NCI-H2081 (cell line): Measurements from ENCODE around the gene FAM124A.

Source experiments
- DNase-seq, 2 experiments: peaks; one replicate each; lab custom pipeline; 2025; lab: John Stamatoyannopoulos, UW

FAM124A gene

DNA sequence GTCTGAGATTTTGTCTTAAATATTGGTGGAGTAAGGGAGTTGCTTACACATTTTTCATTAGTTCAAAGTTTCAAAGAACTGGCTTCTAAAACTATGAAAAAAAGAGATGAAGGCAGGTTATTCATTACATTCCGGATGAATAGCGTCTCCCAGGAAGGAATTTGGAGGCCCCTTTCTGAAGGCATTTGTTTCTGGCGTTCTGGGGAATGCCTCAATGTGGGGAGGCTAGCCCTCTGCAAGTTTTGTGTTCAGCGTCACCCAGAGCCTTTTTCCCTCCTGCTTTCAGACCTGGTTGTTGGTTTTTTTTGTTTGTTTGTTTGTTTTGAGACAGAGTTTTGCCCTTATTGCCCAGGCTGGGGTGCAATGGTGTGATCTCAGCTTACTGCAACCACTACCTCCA, 21.0 kb downstream of the FAM124A start:
- DNase-seq, result no peak

DNA sequence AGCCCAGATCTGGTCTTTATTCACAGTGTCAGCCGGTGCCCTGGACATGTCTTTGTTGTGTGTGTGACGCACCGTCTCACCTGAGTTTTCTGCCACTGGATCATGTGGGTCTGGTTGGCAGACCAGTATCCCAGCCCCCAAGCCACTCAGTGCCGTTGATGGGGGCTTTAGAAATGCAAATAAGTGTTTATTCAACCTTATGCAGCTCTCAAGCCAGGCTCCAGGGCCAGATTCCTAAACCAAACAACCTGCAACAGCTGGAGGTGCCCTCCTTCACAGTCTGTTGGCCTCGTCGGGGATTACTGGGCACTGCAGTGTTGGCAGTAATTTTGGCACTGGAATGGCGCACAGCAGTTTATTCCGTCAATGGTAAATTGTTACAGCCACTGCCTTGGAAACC, 21.6 kb downstream of the FAM124A start:
- DNase-seq, result no peak

DNA sequence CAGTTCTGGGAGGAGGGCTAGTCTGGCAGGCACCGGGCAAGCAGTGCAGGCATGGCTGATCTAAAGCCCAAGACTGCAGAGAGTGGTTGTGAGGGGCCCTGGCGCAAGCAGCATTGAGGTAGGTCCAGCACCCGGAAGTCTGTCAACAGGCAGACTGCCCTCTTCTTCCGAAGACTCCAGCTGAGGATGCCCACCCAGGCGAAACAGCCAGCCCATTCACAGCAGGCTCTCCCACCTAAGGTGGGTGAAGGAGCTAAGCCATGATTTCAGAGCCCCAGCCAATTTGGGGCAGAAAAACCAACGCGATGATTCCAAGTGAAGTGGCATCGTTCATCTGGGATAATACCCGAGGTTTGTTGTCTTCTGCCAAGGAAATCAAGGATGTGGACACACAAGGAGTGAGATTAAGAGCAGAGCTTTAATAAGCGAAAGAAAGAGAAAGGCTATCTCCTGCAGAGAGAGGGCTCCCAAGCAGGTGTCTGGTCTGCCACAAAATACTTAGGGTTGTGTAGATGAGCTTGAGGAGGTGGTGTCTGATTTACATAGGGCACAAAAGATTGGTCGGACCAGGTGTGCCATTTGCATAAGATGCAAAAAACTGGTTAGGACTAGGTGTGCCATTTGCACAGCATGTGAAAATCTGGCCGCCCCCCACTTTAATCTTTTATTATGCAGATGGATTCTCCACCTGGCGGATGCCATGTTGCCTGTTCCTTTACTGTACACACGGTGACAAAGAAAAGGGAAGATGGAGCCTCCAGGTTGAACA, 22.6 kb downstream of the FAM124A start:
- no peak for DNase-seq

DNA sequence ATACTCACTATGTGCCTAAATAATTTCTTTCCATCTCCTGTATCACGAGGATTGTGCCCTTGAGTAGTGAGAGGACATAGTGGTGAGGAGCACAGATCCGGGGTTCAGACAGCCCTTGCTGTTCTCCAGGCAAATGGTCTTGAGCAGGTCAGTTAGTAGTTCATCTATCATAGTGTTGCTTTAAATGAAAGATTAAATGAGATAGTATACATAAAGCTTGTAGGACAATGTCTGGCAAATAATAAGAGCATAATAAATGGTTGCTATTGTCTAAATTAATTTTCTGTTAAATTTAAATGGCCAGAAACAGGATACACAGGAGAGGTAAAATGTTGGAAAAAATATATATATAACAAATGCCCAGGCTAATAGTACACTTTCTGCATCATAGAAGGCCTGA, 23.4 kb downstream of the FAM124A start:
- DNase-seq, result no peak

- no peak for DNase-seq
These were observed 23.8 kb downstream of the FAM124A start for GRCh38 chr13:51246025-51246417.

DNA sequence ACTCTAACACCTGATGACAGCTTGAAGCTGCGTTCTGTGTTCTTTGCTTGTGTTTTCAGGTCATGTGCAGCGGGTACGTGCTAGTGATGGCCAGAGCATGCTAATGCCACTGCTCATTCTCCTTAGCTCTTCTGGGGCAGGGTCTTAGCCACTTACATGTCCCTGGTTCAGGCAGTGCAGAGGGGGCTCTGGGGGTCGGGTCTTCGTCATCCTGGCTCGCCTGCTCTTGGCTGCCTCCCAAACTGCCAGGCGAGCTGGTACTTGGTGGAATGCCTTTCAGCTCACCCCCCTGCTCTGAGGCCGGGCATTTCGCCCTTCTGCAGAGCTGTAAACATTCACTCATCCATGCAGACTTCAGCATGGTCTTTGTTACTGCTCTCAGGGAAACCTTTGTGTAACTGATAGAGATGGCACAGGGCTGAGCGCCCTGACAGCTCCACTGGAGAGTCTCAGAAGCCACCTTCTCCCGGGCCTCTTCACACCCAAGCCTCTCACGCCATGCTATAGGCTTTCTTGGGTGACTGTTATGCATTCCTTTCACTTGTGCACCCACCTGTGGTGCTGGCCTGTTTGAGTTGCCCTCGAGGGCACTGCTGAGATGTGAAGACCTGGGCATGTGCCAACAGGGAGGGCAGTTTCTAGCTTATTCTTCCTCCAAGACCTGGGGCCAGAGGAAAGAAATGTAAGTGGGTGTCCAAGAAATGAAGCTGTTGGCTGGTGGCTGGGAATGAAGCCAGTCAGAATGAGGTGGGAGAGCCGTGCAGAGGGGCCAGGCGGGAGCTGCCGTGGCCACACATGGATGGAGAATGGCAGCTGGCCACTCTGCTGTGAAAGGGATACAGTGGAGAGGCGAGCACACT, 24.4 kb downstream of the FAM124A start:
- no peak for DNase-seq

DNA sequence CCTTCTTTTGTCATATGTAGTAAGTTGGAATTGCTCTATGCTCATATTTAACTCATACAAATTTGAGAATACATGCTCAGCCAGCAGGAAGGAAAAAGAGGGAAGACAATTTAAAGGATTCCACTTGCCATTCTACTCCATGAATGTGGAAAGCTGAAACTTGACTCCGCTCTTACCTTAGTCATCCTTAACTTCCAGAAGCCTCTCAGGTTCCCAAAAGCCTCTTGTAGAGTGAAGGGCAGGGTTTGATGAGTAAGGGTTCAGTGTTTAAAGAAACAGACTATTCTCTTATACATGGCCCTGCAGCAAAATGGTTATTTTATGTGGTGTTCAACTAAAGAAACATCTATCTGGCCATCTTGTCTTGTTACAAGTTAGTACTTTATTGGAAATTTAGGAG, 27.1 kb downstream of the FAM124A start:
- DNase-seq, result no peak

- DNase-seq, result no peak
These were observed 27.9 kb downstream of the FAM124A start for GRCh38 chr13:51249770-51250741.

DNA sequence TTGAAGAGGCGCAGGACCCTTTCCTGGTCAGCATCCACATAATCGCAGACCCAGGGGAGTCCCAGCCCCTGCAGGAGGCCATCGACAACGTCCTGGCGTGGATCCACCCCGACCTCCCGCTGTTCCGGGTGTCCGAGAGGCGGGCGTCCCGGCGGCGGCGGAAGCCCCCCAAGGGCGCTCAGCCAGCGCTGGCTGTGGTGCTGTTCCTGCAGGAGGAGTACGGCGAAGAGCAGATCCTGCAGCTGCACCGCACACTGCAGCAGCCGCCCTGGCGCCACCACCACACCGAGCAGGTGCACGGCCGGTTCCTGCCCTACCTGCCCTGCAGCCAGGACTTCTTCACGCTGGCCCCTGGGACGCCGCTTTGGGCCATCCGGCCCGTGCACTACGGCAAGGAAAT, 29.3 kb downstream of the FAM124A start:
- no peak for DNase-seq

- DNase-seq, result no peak
These were observed 30.8 kb downstream of the FAM124A start for GRCh38 chr13:51252954-51253532.

- no peak for DNase-seq
These were observed 33.4 kb downstream of the FAM124A start for GRCh38 chr13:51255556-51255955.

DNA sequence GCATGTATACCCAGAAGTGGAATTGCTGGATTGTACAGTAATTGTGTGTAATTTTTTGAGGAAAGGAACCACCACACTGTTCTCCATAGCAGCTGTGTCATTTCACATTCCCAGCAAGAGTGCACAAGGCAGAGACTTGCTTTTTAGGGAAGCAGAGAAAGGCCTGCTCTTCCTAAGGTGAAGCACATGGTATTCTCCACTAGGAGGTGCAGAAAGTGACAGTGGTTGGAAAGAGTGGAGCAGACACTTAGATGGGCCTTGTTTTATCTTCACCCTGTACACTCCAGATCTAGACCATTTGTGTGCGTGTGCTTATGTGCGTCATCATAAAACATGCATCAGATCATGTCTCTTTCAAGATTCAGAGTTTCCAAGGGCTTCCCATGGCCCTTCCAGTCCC, 35.0 kb downstream of the FAM124A start:
- DNase-seq, result no peak

DNA sequence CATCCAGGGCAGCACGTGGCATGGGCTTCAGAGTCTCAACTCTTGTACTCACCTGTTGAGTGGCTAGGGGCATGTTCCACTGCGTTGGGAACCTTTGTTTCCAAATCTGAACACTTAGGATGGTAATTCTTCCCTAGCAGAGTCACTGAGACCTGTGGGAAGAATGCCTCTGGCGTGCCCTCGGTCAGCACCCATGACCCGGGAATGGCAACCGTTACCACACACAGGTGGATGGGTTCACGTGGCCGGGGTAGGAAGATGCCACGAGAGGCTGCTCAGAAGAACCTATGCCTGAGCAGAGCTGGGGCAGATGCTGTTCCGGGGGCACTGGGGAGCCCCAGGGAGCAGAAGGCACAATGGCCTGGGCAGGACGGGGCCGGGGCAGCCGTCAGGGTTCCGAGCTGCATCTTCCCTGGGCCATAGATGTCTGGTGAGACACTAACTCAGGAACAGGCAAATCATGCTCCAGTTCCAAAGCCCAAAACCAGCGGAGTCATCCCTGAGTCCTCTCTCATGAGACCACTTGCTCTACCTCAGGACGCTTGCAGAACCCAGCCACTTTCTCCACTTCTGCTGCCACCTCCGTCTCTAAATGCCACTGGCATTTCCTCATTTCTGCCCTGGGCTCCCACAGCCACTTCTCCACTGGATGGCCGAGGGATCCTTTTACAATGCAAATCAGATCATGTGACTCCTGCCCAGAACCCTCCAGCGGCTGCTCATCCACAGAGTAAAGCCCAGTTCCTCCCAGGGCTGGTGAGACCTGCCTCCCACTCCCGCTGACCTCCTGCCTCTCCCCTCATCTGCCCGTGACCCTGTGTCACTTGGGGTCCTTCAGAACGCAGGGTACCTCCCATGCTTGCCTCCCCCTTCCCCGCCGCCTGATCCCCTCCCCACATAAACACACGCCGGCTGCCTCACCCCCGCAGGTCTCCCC, 36.7 kb downstream of the FAM124A start:
- DNase-seq, result no peak

GRCh38 chr13:51260154-51260553, 38.0 kb downstream of the FAM124A start:
- DNase-seq, result no peak

DNA sequence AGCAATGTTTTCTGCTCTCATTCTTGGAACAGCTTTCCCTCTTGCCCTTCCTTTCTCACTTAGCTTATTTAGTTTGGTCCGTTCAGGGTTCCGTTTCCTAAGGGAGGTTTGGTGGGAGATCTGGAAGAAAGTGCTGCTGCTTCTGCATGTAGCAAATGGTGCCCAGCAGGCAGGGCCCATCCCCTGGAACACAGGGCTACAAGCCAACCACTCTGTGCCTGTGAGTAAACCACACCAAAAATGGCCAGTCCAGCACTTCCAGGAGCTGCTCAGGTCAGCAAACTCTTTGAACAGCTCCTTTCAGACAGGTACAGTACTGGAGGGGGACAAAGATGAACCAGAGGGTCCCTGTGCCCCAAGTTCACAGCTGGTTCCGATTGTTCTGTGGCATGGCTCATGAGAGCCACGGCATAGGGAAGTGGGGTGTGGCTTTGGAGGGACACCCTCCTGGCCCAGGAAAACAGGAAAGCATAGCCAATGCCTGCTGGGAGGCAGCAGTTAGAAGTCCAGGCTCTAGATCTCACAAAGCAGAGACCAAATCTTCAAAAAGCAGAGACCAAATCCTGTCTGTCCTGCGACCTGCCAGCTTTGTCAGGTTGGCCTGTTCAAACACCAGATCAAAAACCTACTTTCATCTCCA, 39.5 kb downstream of the FAM124A start:
- DNase-seq, result no peak

DNA sequence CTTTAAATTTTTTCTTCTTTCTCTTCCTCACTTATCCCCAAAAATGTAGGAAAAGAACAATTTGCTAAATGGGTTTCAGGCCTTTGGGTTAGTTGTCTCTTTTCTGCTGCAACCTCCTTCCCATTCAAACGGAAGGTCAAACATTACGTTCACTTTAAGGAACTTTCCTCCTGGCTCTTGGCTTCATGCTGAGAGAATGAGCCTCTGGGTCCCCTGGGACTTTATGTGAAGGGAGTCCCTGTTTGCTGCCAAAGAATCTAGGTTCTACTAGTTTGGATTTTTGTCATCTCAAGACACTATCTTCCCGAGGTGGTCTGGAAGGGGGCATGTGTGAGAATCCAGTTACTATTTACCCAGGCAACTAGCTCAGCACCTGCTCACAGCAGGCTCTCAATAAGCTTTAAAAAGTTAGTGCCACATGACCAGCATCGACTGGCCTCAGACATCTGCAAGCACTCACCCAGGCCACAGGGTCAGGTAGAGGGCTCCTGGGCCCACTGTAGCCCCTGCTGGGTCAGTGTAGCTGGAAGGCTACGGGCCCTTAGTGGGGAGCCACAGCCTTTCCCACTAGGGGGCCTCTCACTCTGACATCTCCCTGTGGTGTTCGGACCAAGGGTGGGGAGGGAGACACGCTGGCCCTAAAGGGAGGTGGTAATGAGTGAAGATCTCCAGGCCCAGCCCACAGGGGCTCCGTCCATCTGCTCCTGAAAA, 40.5 kb downstream of the FAM124A start:
- no peak for DNase-seq

DNA sequence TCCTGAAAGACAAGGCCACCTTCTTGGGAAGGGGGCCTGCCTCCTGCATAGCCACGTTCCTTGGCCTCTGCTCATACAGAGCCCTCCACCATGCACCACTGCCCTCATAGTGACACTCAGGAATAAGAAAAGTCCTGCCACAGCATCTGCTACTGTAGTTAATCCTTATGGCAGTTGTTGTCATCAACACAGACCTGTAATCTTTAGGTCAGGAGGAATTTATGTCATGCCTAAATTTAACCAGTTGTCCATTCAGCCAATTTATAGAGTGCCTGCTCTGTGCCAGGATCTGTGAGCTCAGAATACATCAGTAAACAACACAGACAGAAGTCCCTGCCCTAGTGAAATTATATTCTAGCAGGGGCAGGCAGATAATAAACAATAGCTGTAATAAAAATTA, 44.4 kb downstream of the FAM124A start:
- no peak for DNase-seq

DNA sequence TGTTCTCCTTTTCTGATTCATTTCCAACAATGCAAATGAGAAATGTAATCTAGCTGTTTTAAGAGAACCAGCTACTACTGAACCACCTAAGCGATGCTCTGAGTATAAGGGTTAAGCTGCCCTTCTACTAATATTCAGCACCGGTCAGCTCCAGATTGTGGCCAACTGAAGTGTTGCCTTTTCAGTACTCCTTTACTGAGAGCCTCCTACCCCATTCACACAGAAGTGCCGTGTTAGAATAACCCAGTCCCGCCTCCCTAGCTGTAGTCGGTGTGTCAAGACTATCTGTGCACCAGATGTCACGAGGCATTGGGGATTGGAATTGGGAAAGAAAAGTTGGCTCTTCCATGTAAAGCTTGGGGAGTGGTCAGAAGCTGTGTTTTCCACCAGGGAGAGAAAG, 45.4 kb downstream of the FAM124A start:
- DNase-seq, result no peak

DNA sequence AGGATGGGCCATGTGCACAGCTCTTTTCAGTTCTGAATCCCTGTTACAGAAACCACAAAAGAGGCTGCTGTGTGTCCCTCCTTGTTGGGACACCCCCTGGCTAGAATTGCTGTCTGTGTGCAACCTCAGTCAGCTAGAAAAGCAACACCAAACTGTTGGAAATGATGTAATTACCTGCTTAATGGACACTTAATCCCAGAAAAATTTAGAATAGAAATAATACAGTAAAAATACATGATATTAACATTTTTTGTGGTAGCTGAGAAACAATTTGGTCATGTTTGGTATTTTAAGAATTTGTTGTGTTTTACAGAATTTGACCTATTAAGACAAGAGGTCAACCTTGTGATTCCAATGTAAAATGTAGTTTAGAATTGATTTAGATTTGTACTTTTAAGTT, 46.8 kb downstream of the FAM124A start:
- no peak for DNase-seq
